NCI-H1694 treated with DMSO at 0.1 percent for 48 hours (cell line): ENCODE data around the gene KCNS3.

Source experiments
- DNase-seq: peaks from one replicate; lab custom pipeline; 2025; lab: John Stamatoyannopoulos, UW

KCNS3 gene

DNA sequence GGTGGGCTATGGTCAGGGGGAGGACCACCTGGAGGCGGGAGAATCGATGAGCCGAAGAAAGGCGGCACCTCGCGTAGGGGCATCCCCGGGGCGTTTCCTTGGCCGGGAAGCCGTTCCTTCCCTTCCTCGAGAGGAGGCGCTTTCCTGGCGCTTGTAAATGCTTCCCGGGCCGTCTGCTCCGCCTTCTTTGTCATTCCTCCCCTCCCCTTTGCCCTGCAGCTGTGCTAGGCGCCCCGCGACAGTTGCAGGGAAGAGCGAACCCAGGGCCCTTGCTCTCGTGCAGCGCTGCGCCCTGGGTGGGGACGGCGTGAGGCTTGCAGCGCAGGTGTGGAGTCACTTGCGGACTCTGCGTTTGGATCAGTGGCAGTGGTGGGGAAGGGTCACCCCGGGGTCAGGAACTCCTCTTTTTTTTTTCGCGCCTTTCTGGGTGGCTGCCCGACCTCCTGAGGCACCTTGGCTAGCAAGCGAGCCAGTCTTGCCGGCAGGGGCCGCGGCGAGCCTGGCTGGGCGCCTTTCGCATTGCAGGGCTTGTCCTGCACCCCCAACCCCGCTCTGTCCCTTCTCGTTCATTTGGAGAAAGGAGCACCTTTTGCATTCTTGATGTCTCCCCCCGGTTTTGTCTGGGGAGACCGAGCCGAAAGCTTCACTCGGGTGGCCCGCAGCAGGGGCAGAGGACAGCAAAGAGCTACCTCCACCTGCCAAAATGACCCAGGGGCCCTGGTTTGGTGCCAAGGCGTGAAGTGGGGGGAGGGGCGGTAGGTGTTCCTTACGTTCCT, 858 bp downstream of the KCNS3 start:
- DNase-seq, result peak; percentile 97

DNA sequence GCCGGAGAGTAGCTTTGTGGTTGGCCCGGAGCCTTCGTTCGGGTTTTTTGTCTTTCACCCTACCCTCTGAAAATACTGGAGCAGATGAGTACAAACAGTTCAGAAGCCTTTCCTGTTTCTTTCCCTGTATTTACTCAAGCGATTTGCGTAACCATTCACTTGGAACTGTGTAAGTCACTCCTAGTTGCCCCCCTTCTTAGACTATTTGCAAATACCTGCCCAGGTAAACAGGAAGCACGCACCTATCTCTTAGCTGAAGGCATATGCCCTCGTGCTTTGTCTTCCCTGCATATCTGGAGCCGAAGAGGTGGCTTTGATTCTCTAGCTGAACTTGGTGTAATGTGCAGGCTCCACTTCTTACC, 1.4 kb downstream of the KCNS3 start:
- no peak for DNase-seq

DNA sequence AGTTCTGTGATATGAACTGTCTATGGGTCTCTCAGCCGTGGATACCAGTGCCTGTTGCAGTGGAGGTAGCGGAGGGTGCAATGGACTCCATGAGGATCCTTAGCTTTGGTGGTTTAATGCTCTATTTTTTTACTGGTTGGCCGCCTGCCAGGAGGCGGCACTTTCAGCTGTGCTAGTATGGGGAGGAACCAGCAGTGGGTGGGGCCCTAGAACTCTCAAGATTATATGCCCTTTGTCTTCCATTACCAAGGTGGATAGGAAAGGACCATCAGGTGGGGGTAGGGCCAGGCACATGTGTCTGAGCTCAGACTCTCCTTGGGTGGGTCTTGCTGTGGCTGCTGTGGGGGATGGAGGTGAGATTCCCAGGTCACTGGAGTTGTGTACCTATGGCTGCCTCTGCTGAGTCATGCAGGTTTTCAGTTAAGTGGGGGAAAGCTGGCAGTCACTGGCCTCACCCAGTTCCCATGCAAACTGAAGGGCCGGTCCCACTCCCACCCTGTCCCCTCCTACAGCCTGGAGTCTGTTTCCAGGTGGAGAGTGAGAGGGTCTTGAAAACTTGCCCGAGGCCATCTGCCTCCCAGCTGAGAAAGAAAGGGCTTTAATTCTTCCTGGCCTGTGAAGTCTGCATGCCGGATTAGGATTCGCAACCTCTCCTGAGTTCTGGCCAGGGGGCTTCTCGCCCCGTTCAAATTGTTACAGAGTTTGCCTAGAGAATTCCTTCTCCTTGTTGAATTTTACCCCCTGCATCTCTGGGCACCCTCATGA, 14.5 kb downstream of the KCNS3 start:
- no peak for DNase-seq

DNA sequence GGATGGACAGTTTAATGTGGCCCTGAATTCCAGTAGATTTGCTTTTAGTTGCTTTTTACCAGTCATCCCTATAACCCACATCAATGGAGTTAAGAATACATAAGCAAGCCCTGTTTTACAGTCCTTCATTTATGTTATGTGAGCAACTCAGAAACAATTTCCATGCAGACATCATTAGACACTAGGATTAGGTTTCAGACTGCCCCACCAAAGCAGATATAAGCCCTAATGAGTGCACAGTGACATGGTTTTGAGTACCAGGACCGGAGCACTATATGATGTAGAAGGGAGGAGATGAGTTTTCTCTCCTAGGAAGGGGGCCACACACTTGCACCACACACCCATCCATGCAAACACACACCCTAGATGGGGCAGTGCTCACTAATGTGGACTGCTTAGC, 15.5 kb downstream of the KCNS3 start:
- DNase-seq, result no peak

DNA sequence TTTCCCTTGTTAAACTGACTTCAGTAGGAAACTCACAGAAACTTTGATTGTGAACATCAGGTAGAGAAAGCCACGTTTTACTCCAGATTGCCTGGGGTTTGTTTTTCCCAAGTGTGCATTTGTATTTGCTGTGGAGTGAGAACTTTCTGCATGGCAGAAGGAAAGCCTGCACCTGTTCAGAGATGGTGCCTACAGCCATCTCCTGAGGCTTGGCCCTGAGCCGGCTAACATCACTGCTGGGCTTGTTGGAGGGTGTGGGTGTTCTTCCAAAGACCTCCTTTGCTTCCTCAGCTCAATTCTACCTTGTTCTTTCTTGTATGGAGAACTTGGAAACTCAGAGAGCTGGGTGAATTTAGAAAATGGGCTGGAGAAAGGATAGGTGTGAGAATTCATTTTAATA, 16.1 kb downstream of the KCNS3 start:
- DNase-seq, result no peak

DNA sequence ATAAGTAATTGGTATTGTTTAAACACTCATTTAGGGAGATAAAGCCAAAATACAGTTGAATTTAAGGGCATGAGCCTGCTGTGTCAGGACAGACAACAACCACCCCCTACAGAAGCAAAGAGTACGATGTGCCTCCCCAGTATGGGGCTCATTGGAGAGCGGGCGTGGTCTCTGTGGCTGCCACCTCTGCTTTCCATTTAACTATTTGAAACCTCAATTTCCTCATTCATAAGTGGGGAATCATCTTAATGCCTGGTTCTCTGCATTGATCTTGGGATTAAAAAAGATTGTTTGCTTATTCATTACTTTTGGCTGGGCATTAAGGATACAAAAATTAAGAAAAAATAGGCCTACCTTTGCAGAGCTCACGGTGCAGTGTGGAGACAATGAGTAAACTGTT, 21.4 kb downstream of the KCNS3 start:
- DNase-seq, result no peak

DNA sequence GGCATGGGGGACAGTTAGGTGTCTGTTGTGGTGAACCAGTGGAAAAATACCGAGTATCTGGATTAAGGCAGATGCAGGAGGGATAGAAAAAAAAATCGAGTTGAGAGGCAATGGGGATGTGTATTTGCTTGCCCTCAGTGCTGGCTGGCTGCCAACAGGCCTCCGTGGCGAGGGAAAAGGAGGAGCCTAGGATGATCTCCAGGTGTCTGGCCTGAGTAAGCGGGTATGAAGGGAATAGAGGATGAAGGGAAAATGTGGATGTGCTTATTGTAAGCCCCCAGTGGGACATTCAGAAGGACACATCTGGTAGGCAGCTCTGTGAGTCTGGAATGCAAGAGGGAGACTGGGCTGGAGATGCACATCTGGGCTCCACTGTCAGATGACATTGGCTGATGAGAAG, 22.8 kb downstream of the KCNS3 start:
- peak; percentile 85 for DNase-seq

DNA sequence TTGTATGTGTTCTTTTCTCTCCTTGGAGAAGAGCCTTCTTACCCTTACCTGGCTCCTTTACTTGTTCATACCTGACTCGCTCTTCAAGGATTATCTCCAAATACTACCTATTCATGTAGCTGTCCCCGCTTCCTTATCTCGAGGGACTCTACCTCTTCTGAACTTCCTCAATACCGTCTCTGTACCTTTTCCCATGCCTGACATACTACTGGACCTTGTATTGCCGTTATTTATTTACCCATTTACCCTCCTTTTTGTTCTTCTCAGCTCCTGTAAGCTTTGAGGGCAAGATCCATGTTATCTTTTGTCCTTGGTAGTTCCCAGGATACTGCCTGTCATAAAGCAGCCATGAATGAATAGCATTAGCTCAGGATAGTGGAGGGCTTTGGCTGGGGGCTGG, 32.5 kb downstream of the KCNS3 start:
- DNase-seq, result no peak

DNA sequence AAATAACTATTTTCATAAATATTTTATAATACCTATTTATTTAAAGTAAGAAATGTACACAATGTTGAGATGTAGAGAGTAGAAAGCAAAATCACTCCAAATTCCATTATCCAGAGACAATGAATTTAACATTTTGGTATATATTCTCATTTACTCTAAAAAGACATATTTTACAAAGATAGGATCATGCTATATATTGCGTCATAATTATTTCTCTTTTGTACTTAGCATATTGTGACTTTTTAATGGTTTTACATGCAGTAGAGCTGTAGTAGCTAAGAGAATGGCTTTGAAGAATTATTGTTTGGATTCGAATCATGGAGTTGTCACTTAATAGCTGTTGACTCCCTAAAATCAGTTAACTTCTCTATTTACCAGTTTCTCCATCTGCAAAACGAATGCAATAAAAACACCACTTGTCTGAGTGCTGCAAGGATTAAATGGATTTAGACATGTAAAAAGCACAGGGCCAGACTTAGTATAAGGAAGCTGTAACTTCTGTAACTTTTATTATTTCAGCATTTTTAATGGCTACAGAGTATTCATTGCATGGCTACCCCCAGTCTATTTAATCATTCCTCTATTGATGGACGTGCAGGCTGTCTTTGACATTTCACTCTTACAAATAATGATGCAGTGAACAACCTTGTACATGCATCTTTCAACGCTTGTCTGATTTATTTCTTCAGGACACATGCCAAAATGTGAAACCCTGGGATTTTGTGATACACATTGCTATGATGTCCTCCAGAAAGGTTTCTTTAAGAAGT, 33.2 kb downstream of the KCNS3 start:
- DNase-seq, result no peak

DNA sequence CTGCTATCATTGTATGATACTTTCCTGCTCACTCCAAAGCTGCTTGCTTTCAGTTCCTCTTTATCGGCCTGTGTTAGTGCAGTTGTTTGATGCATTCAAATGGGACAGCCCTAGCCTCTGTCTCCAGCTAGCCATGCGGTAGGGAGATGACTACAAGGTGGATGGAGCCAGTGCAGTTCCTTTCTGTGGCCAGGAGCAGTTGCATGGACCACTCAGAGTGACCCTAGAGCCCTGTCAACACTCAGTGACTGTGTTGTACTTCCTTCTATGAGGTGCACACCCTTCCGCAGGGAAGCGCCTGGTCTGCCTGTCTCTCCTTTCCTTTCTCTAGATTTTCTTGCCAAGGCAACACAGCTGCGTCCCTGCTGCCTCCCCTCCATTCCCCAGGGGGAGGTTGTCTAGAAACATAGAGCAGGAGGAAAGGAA, 33.8 kb downstream of the KCNS3 start:
- no peak for DNase-seq

DNA sequence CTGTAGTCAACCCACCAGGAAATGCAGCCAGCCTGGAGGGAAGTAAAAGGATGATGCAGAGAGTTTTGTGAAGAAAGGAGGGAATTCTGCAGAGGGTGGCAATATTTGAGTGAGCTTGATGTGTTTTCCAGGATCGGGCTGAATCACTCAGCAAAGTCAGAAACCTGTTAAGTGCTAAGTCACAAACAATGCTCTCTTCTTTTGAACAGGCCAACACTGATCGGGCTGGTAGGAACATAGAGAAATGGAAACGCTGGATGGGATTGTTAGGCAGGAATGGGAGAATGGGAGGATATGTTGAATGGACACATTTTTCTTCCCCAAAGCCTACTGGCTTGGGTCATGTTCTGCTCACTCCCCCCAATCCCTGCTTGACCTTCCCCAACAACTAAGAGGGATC, 36.6 kb downstream of the KCNS3 start:
- DNase-seq, result no peak

DNA sequence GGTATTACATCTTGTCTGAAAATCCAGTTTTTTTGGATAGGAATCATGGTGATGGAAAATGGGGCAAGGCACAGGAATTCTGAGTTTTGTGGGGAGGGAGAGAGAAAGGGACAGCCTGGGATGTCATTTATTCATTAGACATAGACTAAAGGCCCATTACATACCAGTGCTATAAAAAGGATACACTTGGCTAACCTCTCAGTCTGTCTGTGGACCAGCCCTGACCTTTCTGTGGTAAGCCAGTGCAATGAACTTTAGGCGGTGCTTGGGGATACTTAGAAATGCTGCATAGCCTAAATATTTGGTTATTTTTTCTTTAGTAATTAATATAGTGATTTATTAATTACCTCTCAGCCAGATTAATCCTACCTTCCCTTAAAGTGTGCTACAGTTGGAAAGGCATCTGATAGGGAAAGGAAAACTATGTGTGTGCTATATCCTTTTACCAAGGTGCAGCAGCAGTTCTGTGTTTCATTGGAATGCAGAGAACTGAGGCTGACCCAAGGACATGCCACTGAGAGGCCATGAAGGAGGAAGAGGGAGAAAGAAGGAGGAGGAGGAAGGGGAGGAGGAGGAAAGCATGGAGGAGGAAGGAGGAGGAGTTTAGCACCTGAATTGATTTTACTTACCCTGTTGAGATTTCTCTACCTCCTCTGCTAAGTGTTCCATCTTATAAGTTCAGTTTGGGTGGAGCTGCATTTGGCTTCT, 37.5 kb downstream of the KCNS3 start:
- DNase-seq, result no peak

DNA sequence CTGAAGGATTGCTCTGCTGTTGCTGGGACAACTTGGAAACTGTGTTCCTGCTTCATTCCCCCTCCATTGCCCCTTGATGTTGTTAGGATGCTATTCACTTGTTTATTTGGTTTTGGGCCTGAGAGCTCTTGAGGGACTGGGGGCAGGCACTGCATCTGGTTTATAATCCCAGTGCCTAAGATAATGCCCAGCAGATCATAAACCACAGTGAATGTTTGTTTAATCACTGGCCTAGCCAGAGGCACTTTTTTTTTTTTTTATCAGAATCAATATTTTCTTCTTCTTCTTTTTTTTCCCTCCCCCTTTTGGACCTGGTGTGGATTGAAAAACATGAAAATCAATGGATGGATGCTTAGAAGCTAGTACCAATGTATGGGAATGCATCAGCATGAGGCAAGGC, 38.1 kb downstream of the KCNS3 start:
- DNase-seq, result no peak

DNA sequence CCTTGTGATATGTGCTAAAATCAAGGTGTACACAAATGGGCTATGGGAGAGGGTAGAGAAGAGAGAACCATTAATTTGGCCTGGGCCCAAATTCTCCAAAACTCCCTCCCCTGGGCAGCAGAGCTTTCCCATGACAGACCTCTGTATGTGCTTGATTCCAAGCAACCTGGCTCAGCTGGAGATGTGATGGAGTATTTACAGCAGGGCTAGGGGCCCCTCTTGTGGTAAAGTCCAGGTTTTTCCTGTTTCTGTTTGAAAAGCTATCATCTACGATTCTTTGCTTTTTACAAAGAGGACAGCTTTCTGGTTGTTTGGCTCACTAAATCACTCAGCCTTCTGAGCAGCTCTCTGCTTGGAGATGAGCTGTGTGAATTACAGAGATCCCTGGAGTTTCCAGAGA, 40.3 kb downstream of the KCNS3 start:
- peak; percentile 63 for DNase-seq

DNA sequence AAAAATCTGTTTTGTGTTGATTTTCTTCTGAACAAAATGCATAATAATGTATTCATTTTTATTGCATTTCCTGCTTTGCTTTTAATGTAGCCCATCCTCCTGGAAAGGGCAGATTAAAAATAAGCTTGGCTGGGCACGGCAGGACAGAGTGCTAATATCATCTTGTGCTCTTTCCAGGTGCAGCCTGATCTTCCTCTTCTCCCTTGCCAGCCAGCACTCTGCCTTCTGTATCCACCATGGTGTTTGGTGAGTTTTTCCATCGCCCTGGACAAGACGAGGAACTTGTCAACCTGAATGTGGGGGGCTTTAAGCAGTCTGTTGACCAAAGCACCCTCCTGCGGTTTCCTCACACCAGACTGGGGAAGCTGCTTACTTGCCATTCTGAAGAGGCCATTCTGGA, 52.3 kb downstream of the KCNS3 start:
- no peak for DNase-seq

DNA sequence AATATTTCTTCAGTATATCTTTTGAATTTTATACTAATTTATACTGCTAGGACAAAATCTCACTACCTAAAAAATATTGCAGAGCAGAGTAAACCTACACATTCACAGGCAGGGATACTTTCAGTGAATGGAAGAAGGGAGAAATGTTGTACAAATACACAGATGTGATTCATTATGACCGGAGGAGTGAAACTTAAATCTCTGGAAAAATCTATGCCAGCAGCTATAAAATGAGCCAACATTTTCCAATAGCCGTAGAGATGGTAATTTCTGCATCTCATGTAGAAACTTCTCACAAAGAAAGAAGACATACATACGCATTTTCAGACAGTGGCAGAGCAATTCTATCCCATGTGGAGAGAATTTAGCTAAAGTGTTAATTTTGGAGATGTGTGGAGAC, 54.8 kb downstream of the KCNS3 start:
- no peak for DNase-seq

DNA sequence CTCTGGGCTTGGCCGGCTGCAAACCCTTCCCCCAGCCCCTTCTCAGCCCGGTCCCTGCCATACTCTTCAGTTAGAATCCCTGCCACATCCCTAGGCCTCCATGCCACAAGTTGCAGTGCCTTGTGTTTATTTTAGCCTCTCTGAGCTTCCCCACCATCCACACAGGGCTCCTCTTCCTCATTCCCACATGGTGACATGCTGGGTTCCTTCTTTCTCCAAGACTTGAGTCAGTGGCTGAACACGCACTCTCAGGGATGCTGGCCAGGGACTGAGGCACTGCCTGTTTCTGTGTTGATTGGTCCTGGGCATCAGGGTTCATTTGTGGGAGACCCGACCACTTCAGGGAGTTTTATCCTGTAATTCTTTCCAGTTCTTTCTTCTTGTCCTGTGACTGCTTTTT, 56.3 kb downstream of the KCNS3 start:
- no peak for DNase-seq

DNA sequence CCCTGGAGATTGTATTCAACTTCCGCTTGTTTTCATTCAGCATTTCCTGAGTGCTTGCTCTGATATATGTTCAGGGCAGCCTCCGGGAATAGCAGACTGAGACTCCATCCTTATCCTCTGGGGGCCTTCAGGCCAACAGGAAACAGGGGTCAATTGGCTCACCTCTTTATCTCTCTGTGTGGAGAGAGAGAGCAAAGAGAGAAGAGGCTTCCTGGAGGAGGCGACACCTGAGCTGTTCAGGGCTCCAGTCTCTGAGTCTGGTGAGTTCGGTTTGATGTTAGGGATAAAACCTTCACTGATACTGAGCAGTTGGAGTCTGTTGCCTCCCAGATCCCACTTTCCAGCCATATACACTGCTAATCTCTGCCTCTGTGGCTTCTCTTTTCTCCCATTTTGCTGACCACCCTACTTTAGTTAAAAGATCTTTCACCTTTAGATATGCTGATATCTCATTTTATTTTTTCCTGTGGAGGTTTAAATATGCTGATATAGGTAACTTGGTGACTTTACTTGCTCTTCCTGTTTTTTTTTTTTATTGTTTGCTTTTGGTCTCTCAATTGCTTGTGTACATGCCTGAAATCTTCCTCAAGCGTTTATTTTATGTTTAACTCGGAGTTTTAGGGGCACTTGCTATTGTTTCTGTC, 56.9 kb downstream of the KCNS3 start:
- no peak for DNase-seq

DNA sequence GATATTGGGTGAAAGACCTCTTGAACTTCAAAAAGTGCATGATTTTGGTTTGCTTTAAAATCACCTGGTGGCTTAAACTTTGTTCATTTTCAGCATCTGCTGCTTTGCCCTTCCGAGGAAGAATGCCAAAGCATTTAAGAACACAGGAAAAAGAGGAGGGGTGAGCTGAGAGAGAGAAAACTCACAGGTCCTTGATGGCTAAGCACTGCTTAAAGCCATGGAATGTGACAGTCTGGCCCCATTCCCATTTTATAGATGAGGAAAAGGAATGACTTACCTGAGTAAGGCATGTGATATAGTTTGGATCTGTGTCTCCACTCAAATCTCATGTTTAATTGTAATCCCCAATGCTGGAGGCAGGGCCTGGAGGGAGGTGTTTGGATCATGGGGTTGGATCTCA, 58.1 kb downstream of the KCNS3 start:
- DNase-seq, result no peak

DNA sequence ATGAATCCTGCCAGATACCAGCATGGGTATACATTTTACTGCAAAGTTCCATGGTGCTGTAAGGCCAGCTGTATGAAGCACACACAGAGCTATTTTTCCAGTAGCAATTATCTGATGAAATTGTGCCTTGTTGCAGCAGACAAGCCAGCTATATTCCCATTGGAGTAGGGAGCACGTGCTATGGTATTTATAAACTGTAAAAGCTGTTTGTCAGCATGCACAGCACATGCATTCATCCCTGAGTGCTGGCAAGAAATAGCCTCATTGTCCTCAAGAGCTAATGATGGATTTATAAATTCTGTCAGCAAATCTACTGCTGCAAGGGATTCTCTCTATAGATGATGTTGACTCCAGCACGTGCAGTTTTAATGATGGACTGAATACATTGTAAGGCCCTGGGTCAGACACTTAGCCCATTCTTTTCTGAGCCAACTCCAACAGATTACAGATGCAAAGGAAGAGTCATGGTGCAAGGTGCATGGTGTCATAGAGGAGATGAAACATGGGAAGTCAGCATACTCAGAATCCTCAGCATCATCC, 61.7 kb downstream of the KCNS3 start:
- DNase-seq, result no peak

DNA sequence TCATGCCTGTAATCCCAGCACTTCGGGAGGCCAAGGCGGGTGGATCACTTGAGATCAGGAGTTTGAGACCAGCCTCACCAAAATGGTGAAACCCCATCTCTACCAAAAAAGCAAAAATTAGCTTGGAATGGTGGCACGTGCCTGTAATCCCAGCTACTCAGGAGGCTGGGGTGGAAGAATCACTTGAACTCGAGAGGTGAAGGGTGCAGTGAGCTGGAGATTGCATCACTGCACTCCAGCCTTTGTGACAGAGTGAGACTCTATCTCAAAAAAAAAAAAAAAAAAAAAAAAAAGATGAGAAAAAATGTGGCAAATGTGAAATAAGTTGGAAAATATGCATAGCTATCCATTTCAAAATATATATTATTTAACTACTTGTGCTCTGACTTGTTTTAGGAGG, 65.0 kb downstream of the KCNS3 start:
- no peak for DNase-seq

DNA sequence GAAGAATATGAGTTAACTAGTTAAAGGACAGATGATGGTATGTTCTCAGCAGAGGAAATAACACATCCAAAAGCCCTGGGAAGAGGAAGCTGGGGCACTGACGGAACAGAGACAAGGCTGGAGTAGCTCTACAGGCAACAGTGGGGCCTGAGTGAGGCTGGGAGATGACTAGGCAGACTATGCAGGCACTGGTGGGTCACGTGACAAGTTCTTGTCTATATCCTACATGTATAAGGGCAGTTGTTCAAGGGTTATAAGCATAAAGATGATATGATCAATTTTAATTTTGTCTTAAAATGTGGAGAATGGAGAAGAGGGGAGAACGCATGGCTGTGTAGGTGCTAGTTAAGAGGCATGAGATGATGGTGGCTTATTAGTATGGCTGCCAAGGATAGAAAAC, 68.6 kb downstream of the KCNS3 start:
- DNase-seq, result no peak
